WTC11 (cell line): ENCODE data around the gene DIO3. TPM values are rescaled to one million over a fixed set of nuclear protein-coding genes. Genes with fewer than 3 reads are reported as not detected.

Experiments used
- ATAC-seq: fragments of 200-7000 bp; cut with Tn5 transposase; 2 replicates; pipeline ENCODE4 v1.10.0; 2021; ENCODE audit warnings: mild to moderate bottlenecking, moderate library complexity
- CTCF ChIA-PET: fragments of 300-600 bp; sonication (Branson Sonifier 250); formaldehyde crosslinking; loops from one replicate; lab custom pipeline; 2021; ENCODE audit warnings: antibody characterized with exemption; lab: Charles Lee
- POLR2A ChIA-PET: fragments of 350-600 bp; sonication (Branson Sonifier 250); formaldehyde crosslinking; loops from one replicate; lab custom pipeline; 2021; ENCODE audit warnings: antibody characterized with exemption; lab: Charles Lee
- DNase-seq: peaks from one replicate; pipeline ENCODE4 v3.0.0; 2021; ENCODE audit warnings: low spot score
- H3K27ac Mint-ChIP-seq: 2 replicates; pipeline ENCODE4 v1.8.0; 2021; ENCODE audit warnings: mixed read lengths
- H3K27me3 Mint-ChIP-seq: 2 replicates; pipeline ENCODE4 v1.8.0; 2021; ENCODE audit warnings: low read depth, mild to moderate bottlenecking, moderate library complexity, mixed read lengths
- H3K36me3 Mint-ChIP-seq: 2 replicates; pipeline ENCODE4 v1.8.0; 2021; ENCODE audit warnings: mixed read lengths
- H3K4me1 Mint-ChIP-seq: 2 replicates; pipeline ENCODE4 v1.8.0; 2022; ENCODE audit warnings: mixed read lengths
- H3K4me3 Mint-ChIP-seq: 2 replicates; pipeline ENCODE4 v1.8.0; 2021; ENCODE audit warnings: mild to moderate bottlenecking, moderate library complexity, mixed read lengths
- H3K9me3 Mint-ChIP-seq: 2 replicates; pipeline ENCODE4 v1.8.0; 2021; ENCODE audit warnings: mixed read lengths
- ATF1 ChIP-seq: sonication (generic); formaldehyde crosslinking; IDR thresholded peaks from 2 replicates; pipeline ENCODE4 v1.8.1; 2023; ENCODE audit warnings: mild to moderate bottlenecking, moderate library complexity, missing genetic modification reagents
- ATF6 ChIP-seq: sonication (generic); formaldehyde crosslinking; IDR thresholded peaks from 2 replicates; pipeline ENCODE4 v1.8.1; 2023; ENCODE audit warnings: mild to moderate bottlenecking, missing genetic modification reagents
- E2F5 ChIP-seq: sonication (generic); formaldehyde crosslinking; IDR thresholded peaks from 2 replicates; pipeline ENCODE4 v1.8.1; 2022; ENCODE audit warnings: mild to moderate bottlenecking, moderate library complexity, missing genetic modification reagents
- ELF4 ChIP-seq: sonication (generic); formaldehyde crosslinking; IDR thresholded peaks from 2 replicates; pipeline ENCODE4 v1.8.1; 2022; ENCODE audit warnings: low read depth, mild to moderate bottlenecking, moderate library complexity, missing genetic modification reagents
- FOXP1 ChIP-seq: sonication (generic); formaldehyde crosslinking; IDR thresholded peaks from 2 replicates; pipeline ENCODE4 v1.8.0; 2022; ENCODE audit warnings: missing genetic modification reagents, mild to moderate bottlenecking, moderate library complexity, borderline replicate concordance
- GRHL2 ChIP-seq: fragments of 250-450 bp; sonication (Bioruptor Pico); IDR thresholded peaks from 2 replicates; pipeline ENCODE4 v1.8.0; 2022; ENCODE audit warnings: mild to moderate bottlenecking, moderate library complexity; ENCODE audit not compliant: insufficient replicate concordance, severe bottlenecking
- GTF2I ChIP-seq: fragments of 250-450 bp; sonication (Bioruptor Pico); conservative IDR thresholded peaks from 2 replicates; pipeline ENCODE4 v1.4.0; 2021; ENCODE audit warnings: mild to moderate bottlenecking
- JAZF1 ChIP-seq: fragments of 250-450 bp; sonication (Bioruptor Pico); IDR thresholded peaks from 2 replicates; pipeline ENCODE4 v1.9.0; 2021; ENCODE audit warnings: moderate library complexity, mild to moderate bottlenecking, inconsistent platforms
- NFYB ChIP-seq: sonication (generic); formaldehyde crosslinking; conservative IDR thresholded peaks from 2 replicates; pipeline ENCODE4 v1.8.0; 2022; ENCODE audit warnings: low read depth, missing genetic modification reagents
- NR2C2 ChIP-seq: sonication (generic); formaldehyde crosslinking; IDR thresholded peaks from 2 replicates; pipeline ENCODE4 v1.8.0; 2022; ENCODE audit warnings: mild to moderate bottlenecking, missing genetic modification reagents
- SOX15 ChIP-seq: fragments of 250-450 bp; sonication (Bioruptor Pico); IDR thresholded peaks from 2 replicates; pipeline ENCODE4 v1.9.0; 2021; ENCODE audit warnings: mild to moderate bottlenecking
- TCF7 ChIP-seq: sonication (generic); formaldehyde crosslinking; IDR thresholded peaks from 2 replicates; pipeline ENCODE4 v1.8.0; 2022; ENCODE audit warnings: mild to moderate bottlenecking, low read depth, missing genetic modification reagents, moderate library complexity
- TP53 ChIP-seq: sonication (generic); formaldehyde crosslinking; IDR thresholded peaks from 2 replicates; pipeline ENCODE4 v1.8.1; 2023; ENCODE audit warnings: mild to moderate bottlenecking, missing genetic modification reagents
- ZBTB43 ChIP-seq: sonication (generic); formaldehyde crosslinking; IDR thresholded peaks from 2 replicates; pipeline ENCODE4 v1.8.1; 2023; ENCODE audit warnings: mild to moderate bottlenecking, missing genetic modification reagents
- ZNF138 ChIP-seq: sonication (generic); formaldehyde crosslinking; conservative IDR thresholded peaks from 2 replicates; pipeline ENCODE4 v1.8.1; 2022; ENCODE audit warnings: mild to moderate bottlenecking, moderate library complexity, missing genetic modification reagents
- ZNF219 ChIP-seq: sonication (generic); formaldehyde crosslinking; IDR thresholded peaks from 2 replicates; pipeline ENCODE4 v1.8.0; 2023; ENCODE audit warnings: missing genetic modification reagents, mild to moderate bottlenecking, borderline replicate concordance
- ZNF232 ChIP-seq: sonication (generic); formaldehyde crosslinking; IDR thresholded peaks from 2 replicates; pipeline ENCODE4 v1.8.0; 2022; ENCODE audit warnings: mild to moderate bottlenecking, missing genetic modification reagents
- ZNF532 ChIP-seq: fragments of 250-450 bp; sonication (Bioruptor Pico); IDR thresholded peaks from 2 replicates; pipeline ENCODE4 v1.9.0; 2021; ENCODE audit warnings: mild to moderate bottlenecking, borderline replicate concordance
- total RNA-seq: library from RNA; stranded (reverse); gene quantifications from 3 replicates; pipeline ENCODE4 v1.2.3, GENCODE V29; 2021

Gene DIO3
- total RNA-seq, 1 experiment from 2014 or later, result 0.52 TPM

- TF ChIP-seq ZNF532 (CRISPR knock-in tag) (no peak), FOXP1 (no peak), NR2C2 (CRISPR knock-in tag) (no peak)
Observed at GRCh38 chr14:101534198-101534597, 27.1 kb upstream of the DIO3 start (continued).

- H3K4me3 Mint-ChIP-seq, result no peak overlapping the region
- H3K27me3 Mint-ChIP-seq, result peaks cover 3% of the 10 kb centered on the region; the same call in 1 of the 2 replicates
- ChIA-PET POLR2A (no interaction called here), CTCF (no interaction called here)
- no peaks in the 10 kb centered on the region for H3K36me3 Mint-ChIP-seq
- DNase-seq (no peak), ATAC-seq (no peak)
- peaks cover 3% of the 10 kb centered on the region; the same call in 1 of the 2 replicates for H3K9me3 Mint-ChIP-seq
- no peaks in the 10 kb centered on the region for H3K4me1 Mint-ChIP-seq
- H3K27ac Mint-ChIP-seq, result no peak overlapping the region
- no peak for TF ChIP-seq ATF1 (CRISPR knock-in tag)
- no peak for TF ChIP-seq ELF4 (CRISPR knock-in tag)
- no peak for TF ChIP-seq E2F5 (CRISPR knock-in tag)
- no peak for TF ChIP-seq GRHL2 (CRISPR knock-in tag)
- no peak for TF ChIP-seq ATF6
- no peak for TF ChIP-seq TP53
- no peak for TF ChIP-seq SOX15 (CRISPR knock-in tag)
- no peak for TF ChIP-seq ZBTB43
- TF ChIP-seq FOXP1, result no peak
- TF ChIP-seq NFYB (CRISPR knock-in tag), result no peak
Observed at GRCh38 chr14:101535232-101535631, 26.1 kb upstream of the DIO3 start.

- no peak for ATAC-seq
- POLR2A ChIA-PET, result no interaction called here
- Mint-ChIP-seq H3K9me3 (no peaks in the 10 kb centered on the region), H3K36me3 (no peaks in the 10 kb centered on the region), H3K4me3 (no peak overlapping the region), H3K4me1 (no peaks in the 10 kb centered on the region), H3K27me3 (peaks cover 3% of the 10 kb centered on the region; the same call in 1 of the 2 replicates), H3K27ac (no peak overlapping the region)
- DNase-seq, result no peak
- TF ChIP-seq ZNF232 (CRISPR knock-in tag) (no peak), TCF7 (CRISPR knock-in tag) (no peak), ZNF219 (CRISPR knock-in tag) (no peak), ZBTB43 (no peak), NFYB (CRISPR knock-in tag) (no peak), JAZF1 (CRISPR knock-in tag) (no peak), GTF2I (CRISPR knock-in tag) (no peak), ZNF138 (no peak)
- TF ChIP-seq, all 79 proteins: peak for 0
- CTCF ChIA-PET, result no interaction called here
Observed at GRCh38 chr14:101535701-101536207, 25.5 kb upstream of the DIO3 start.
